ENCODE data around the gene CMTM8. TPM values are rescaled to one million over a fixed set of nuclear protein-coding genes. Genes with fewer than 3 reads are reported as not detected.
"Not testable (repeated sequence)": the region's sequence is repeated elsewhere in the genome, so short reads cannot be mapped to it uniquely, and the experiment has no call there.

The CMTM8 gene
- total and polyA plus RNA-seq, 4 donors: 15.2 to 24.5 (median 16.8) TPM

DNA sequence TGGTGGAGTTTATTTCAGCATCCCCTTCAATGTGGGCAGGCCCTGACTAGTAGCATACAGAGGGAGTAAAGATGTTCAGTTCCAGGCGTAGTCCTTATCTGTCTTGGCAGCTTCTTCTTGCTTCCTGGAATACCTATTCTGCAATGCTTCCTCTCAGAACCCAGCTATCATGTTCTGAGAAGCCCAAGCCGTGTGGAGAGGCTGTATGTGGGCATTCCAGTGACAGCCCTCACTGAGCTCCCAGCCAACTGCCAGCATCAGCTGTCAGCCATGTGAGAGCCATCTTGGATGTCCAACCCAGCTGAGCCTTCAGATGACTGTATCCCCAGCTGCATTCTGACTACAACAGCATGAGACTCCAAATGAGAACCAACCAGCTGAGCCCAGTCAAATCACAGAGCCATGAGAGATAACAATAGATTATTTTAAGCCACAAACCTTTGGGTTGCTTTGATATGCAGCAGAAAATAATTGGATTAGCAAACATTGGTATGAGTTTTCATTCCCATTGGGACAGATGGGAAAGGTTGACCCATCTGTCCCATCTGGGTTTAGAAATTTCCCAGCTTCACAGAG lies 144.7 kb downstream of the CMTM8 start:
- Histone ChIP-seq H3K9ac (ENCODE audit: insufficient read depth in 1 of 2, low read length in 2 of 2) (no peak overlapping the region), H3K9me3 (ENCODE audit: control insufficient read depth in 4 of 4, insufficient read depth in 3 of 4, low read length in 3 of 4) (no peaks in the 10 kb centered on the region), H3K4me1 (ENCODE audit: control insufficient read depth in 5 of 5, insufficient read depth in 5 of 5, low read length in 5 of 5) (no peaks in the 10 kb centered on the region), H3K27me3 (ENCODE audit: control insufficient read depth in 3 of 3, insufficient read depth in 3 of 3, low read length in 2 of 3) (no peaks in the 10 kb centered on the region), H3K36me3 (ENCODE audit: control insufficient read depth in 4 of 4, insufficient read depth in 4 of 4, low read length in 4 of 4) (no peaks in the 10 kb centered on the region), H3K27ac (ENCODE audit: low read depth in 1 of 2, low read length in 1 of 2) (no peak overlapping the region), H3K4me3 (no peak overlapping the region)
- no peak for ATAC-seq (ENCODE audit: insufficient read depth, low FRiP score)
- WGBS, 2 donors: 39 to 73% methylated on average over 2 of the region's 2 CpGs
- no peak for DNase-seq
- TF ChIP-seq, protein P1, sequence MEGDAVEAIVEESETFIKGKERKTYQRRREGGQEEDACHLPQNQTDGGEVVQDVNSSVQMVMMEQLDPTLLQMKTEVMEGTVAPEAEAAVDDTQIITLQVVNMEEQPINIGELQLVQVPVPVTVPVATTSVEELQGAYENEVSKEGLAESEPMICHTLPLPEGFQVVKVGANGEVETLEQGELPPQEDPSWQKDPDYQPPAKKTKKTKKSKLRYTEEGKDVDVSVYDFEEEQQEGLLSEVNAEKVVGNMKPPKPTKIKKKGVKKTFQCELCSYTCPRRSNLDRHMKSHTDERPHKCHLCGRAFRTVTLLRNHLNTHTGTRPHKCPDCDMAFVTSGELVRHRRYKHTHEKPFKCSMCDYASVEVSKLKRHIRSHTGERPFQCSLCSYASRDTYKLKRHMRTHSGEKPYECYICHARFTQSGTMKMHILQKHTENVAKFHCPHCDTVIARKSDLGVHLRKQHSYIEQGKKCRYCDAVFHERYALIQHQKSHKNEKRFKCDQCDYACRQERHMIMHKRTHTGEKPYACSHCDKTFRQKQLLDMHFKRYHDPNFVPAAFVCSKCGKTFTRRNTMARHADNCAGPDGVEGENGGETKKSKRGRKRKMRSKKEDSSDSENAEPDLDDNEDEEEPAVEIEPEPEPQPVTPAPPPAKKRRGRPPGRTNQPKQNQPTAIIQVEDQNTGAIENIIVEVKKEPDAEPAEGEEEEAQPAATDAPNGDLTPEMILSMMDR (IDR thresholded peaks at IDR 0.05; ENCODE audit: control extremely low read depth, extremely low read depth): no peak

DNA sequence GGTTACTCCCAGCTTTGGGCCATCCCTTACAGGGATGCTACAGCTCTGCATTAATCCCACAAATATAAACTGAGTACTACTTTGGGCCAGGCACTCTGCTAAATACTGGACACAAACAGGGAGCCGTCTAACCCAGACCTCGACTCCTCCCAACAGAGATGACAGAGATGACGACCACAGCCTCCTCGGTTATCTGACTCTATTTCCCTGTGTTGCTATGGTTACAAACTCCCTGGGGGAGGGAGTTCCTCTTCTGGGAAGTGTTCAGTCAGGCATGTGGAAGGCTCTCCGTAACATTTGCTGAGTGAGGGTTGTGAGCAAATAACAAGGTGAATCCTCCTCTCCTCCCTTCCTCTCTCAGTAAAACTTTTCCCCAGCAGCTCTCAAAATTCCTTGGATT lies 146.5 kb downstream of the CMTM8 start:
- peak in 2 of 3 donors; percentile 26 to 47 for DNase-seq
- WGBS, 2 donors: 14 to 40% methylated on average over 5 of the region's 5 CpGs
- Histone ChIP-seq H3K36me3 (ENCODE audit: control insufficient read depth in 4 of 4, insufficient read depth in 4 of 4, low read length in 4 of 4) (no peaks in the 10 kb centered on the region), H3K9ac (ENCODE audit: insufficient read depth in 1 of 2, low read length in 2 of 2) (no peak overlapping the region), H3K9me3 (ENCODE audit: control insufficient read depth in 4 of 4, insufficient read depth in 3 of 4, low read length in 3 of 4) (no peaks in the 10 kb centered on the region), H3K27ac (ENCODE audit: low read depth in 1 of 2, low read length in 1 of 2) (no peak overlapping the region), H3K4me1 (ENCODE audit: control insufficient read depth in 5 of 5, insufficient read depth in 5 of 5, low read length in 5 of 5) (no peaks in the 10 kb centered on the region), H3K4me3 (no peak overlapping the region), H3K27me3 (ENCODE audit: control insufficient read depth in 3 of 3, insufficient read depth in 3 of 3, low read length in 2 of 3) (no peaks in the 10 kb centered on the region)
- TF ChIP-seq, protein P1 (IDR thresholded peaks at IDR 0.05; ENCODE audit: control extremely low read depth, extremely low read depth): no peak
- ATAC-seq (ENCODE audit: insufficient read depth, low FRiP score): no peak

DNA sequence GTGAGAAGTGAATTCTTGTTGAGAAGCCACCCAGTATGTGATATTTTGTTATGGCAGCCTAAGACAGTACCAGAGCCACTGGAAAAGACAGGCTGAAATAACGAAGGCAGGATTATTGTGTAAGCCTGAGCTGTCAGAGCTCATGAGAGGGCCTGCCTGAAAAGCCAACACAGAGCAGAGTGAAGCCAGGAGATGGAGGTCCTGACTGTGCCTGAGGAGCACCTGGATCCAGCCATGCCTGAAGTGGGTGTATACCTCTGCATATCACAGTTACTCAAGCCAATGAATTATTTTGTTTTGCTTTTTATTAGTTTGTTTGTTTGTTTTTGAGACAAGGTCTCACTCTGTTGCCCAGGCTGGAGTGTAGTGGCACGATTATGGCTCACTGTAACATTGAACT lies 149.0 kb downstream of the CMTM8 start:
- no peak for ATAC-seq (ENCODE audit: insufficient read depth, low FRiP score)
- whole genome bisulfite sequencing, 2 donors: 81 to 89% methylated on average over 2 of the region's 2 CpGs

DNA sequence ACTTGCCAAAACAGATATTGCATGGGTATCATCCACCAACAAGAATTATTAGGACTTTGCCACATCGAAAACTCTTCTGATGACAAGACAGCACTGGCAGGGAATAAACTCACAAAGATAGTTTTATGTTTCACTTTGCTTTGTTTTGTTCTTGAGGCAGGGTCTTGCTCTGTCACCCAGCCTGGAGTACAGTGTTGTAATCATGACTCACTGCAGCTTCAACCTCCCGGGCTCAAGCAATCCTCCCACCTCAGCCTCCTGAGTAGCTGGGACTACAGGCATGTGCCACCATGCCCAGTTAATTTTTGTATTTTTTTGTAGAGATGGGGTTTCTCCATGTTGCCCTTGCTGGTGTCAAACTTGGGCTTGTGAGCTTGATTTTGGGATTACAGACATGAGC lies 151.1 kb downstream of the CMTM8 start:
- 87 to 89% methylated on average over 2 of the region's 2 CpGs for WGBS, 2 donors
- ATAC-seq (ENCODE audit: insufficient read depth, low FRiP score); H3K27ac ChIP-seq (ENCODE audit: low read depth in 1 of 2, low read length in 1 of 2); H3K36me3 ChIP-seq (ENCODE audit: control insufficient read depth in 4 of 4, insufficient read depth in 4 of 4, low read length in 4 of 4); H3K4me3 ChIP-seq; DNase-seq; H3K27me3 ChIP-seq (ENCODE audit: control insufficient read depth in 3 of 3, insufficient read depth in 3 of 3, low read length in 2 of 3); H3K9ac ChIP-seq (ENCODE audit: insufficient read depth in 1 of 2, low read length in 2 of 2); H3K4me1 ChIP-seq (ENCODE audit: control insufficient read depth in 5 of 5, insufficient read depth in 5 of 5, low read length in 5 of 5); H3K9me3 ChIP-seq (ENCODE audit: control insufficient read depth in 4 of 4, insufficient read depth in 3 of 4, low read length in 3 of 4): not testable (repeated sequence)

More for the DNA sequence above, 149.0 kb downstream of the CMTM8 start:
- Histone ChIP-seq H3K9me3 (ENCODE audit: control insufficient read depth in 4 of 4, insufficient read depth in 3 of 4, low read length in 3 of 4) (no peaks in the 10 kb centered on the region), H3K4me1 (ENCODE audit: control insufficient read depth in 5 of 5, insufficient read depth in 5 of 5, low read length in 5 of 5) (peaks cover 0 to 5% (median under 1%) of the 10 kb centered on the region in 5 donors), H3K9ac (ENCODE audit: insufficient read depth in 1 of 2, low read length in 2 of 2) (no peak overlapping the region), H3K27me3 (ENCODE audit: control insufficient read depth in 3 of 3, insufficient read depth in 3 of 3, low read length in 2 of 3) (no peaks in the 10 kb centered on the region), H3K27ac (ENCODE audit: low read depth in 1 of 2, low read length in 1 of 2) (no peak overlapping the region), H3K36me3 (ENCODE audit: control insufficient read depth in 4 of 4, insufficient read depth in 4 of 4, low read length in 4 of 4) (no peaks in the 10 kb centered on the region), H3K4me3 (no peak overlapping the region)
- TF ChIP-seq, protein P1 (IDR thresholded peaks at IDR 0.05; ENCODE audit: control extremely low read depth, extremely low read depth): no peak
- DNase-seq: no peak

All from lung (tissue), 12 donors.